Neural cell (in vitro differentiated cells): Measurements from ENCODE around the gene CIITA.

Experiments used
- CTCF ChIP-seq: fragments of 450-650 bp; IDR thresholded peaks from 2 replicates; pipeline ENCODE4 v1.5.1; 2014; ENCODE audit warnings: antibody characterized with exemption, mild to moderate bottlenecking, moderate library complexity; ENCODE audit not compliant: poor library complexity, severe bottlenecking
- EZH2 ChIP-seq: fragments of 200-600, 300-800 bp; shearing (Covaris generic), sonication (generic); IDR thresholded peaks from 2 replicates; pipeline ENCODE4 v1.6.1; 2014; ENCODE audit warnings: antibody characterized with exemption, low read length, borderline replicate concordance, mild to moderate bottlenecking; ENCODE audit not compliant: insufficient read depth, poor library complexity, severe bottlenecking
- MXI1 ChIP-seq: fragments of 450-650 bp; conservative IDR thresholded peaks from 2 replicates; pipeline ENCODE4 v1.6.1; 2014; ENCODE audit warnings: antibody characterized with exemption, mild to moderate bottlenecking; ENCODE audit not compliant: poor library complexity, severe bottlenecking
- POLR2AphosphoS5 ChIP-seq: IDR thresholded peaks from 2 replicates; pipeline ENCODE4 v1.6.1; 2012
- RAD21 ChIP-seq: fragments of 450-650 bp; conservative IDR thresholded peaks from 2 replicates; pipeline ENCODE4 v1.6.1; 2014; ENCODE audit warnings: antibody characterized with exemption, mild to moderate bottlenecking, moderate library complexity

- TF ChIP-seq CTCF, result no peak
- no peak for TF ChIP-seq POLR2AphosphoS5
- TF ChIP-seq EZH2, result no peak
- TF ChIP-seq RAD21, result no peak
- TF ChIP-seq MXI1, result no peak
Observed at GRCh38 chr16:10946308-10946707, 69.3 kb downstream of the CIITA start.
